Retinal pigment epithelial cell (primary cell): ENCODE measurements around the gene FEZF1.

Source experiments
- DNase-seq: peaks from one replicate; pipeline ENCODE4 v3.0.0-alpha.2; 2010; ENCODE audit warnings: low read depth
- H3K4me3 ChIP-seq: 2 replicates; pipeline ENCODE4 v1.5.1; 2011; ENCODE audit warnings: mild to moderate bottlenecking, low read length, control low read depth, moderate library complexity
- CTCF ChIP-seq: conservative IDR thresholded peaks from 2 replicates; pipeline ENCODE4 v1.5.1; 2011; ENCODE audit warnings: low read depth, low read length, control low read depth, inconsistent platforms

FEZF1 gene

GRCh38 chr7:122304319-122304975 lies at the start of gene FEZF1:
FEZF1 (minus strand) TSS chr7:122304750; CDS start chr7:122304437, 313 bp downstream.
- no peak for TF ChIP-seq CTCF
- peak within 1 kb of the TSS; percentile 22 for H3K4me3 ChIP-seq
- no peak for DNase-seq

- no peak for TF ChIP-seq CTCF
- no peak overlapping the region for H3K4me3 ChIP-seq
- DNase-seq = no peak
Observed at GRCh38 chr7:122352454-122352853, 47.9 kb upstream of the FEZF1 start.

- DNase-seq = no peak
- no peak for TF ChIP-seq CTCF
- no peak overlapping the region for H3K4me3 ChIP-seq
Observed at GRCh38 chr7:122350701-122351100, 46.2 kb upstream of the FEZF1 start.

- no peak for TF ChIP-seq CTCF
- H3K4me3 ChIP-seq = no peak overlapping the region
- DNase-seq = no peak
Observed at GRCh38 chr7:122344303-122344620, 39.7 kb upstream of the FEZF1 start.

- H3K4me3 ChIP-seq = no peak overlapping the region
- TF ChIP-seq CTCF = no peak
- no peak for DNase-seq
Observed at GRCh38 chr7:122343601-122344302, 39.2 kb upstream of the FEZF1 start.

- H3K4me3 ChIP-seq = no peak overlapping the region
- DNase-seq = no peak
- TF ChIP-seq CTCF = no peak
Observed at GRCh38 chr7:122340427-122340826, 35.9 kb upstream of the FEZF1 start.

GRCh38 chr7:122339145-122339904 lies 34.8 kb upstream of the FEZF1 start:
- DNase-seq = no peak
- no peak for TF ChIP-seq CTCF

More at GRCh38 chr7:122339145-122339904, 34.8 kb upstream of the FEZF1 start:
- H3K4me3 ChIP-seq = no peak overlapping the region
